Body of pancreas (tissue), 4 donors: Measurements from ENCODE around the gene CCDC81.

ENCODE experiments used
- CTCF ChIP-seq, 7 experiments: fragments of 450-650 bp in 4 of 7; fragments of 200-600 bp in 3 of 7; sonication (generic) in 3 of 7; IDR thresholded peaks; one replicate each; pipeline ENCODE4 v1.5.1; 2016 to 2019; ENCODE audit warnings: antibody characterized with exemption in 7 of 7
- POLR2A ChIP-seq, 3 donors: fragments of 450-650 bp; IDR thresholded peaks; one replicate each; pipeline ENCODE4 v1.6.1; 2016; ENCODE audit warnings: antibody characterized with exemption in 3 of 3, mild to moderate bottlenecking in 2 of 3

GRCh38 chr11:86403458-86403857 is 28.8 kb downstream of the CCDC81 start:
- TF ChIP-seq POLR2A (IDR thresholded peaks at IDR 0.05) (no peak), CTCF (IDR thresholded peaks at IDR 0.05) (no peak)
